ENCODE measurements around the gene RAB11FIP4. TPM values are rescaled to one million over a fixed set of nuclear protein-coding genes. Genes with fewer than 3 reads are reported as not detected.
"Not testable (repeated sequence)": the region's sequence is repeated elsewhere in the genome, so short reads cannot be mapped to it uniquely, and the experiment has no call there.

RAB11FIP4 gene
- 2.0 and 2.7 TPM in 2 replicates for total RNA-seq (2014; rRNA removed; shearing (Covaris generic))

- no peak for DNase-seq (ENCODE audit: low read depth)
Measured at GRCh38 chr17:31391496-31391949, at the start of gene RAB11FIP4. RAB11FIP4 (plus strand) TSS chr17:31391675; CDS start chr17:31391853, 178 bp downstream.

- not testable (repeated sequence) for DNase-seq (ENCODE audit: low read depth)
Measured at GRCh38 chr17:31345191-31345747, 46.2 kb upstream of the RAB11FIP4 start.

GRCh38 chr17:31349454-31349853, 42.0 kb upstream of the RAB11FIP4 start:
- no peak for DNase-seq (ENCODE audit: low read depth)

GRCh38 chr17:31355935-31356334, 35.5 kb upstream of the RAB11FIP4 start:
- no peak for DNase-seq (ENCODE audit: low read depth)

- DNase-seq (ENCODE audit: low read depth) = no peak
Measured at GRCh38 chr17:31357091-31357490, 34.4 kb upstream of the RAB11FIP4 start.

GRCh38 chr17:31357839-31358394, 33.6 kb upstream of the RAB11FIP4 start:
- DNase-seq (ENCODE audit: low read depth) = no peak

- no peak for DNase-seq (ENCODE audit: low read depth)
Measured at GRCh38 chr17:31364012-31364411, 27.5 kb upstream of the RAB11FIP4 start.

- no peak for DNase-seq (ENCODE audit: low read depth)
Measured at GRCh38 chr17:31366088-31366487, 25.4 kb upstream of the RAB11FIP4 start.

- DNase-seq (ENCODE audit: low read depth) = no peak
Measured at GRCh38 chr17:31369266-31369665, 22.2 kb upstream of the RAB11FIP4 start.

- DNase-seq (ENCODE audit: low read depth) = peak; percentile 18
Measured at GRCh38 chr17:31371511-31372097, 19.9 kb upstream of the RAB11FIP4 start.

- peak; percentile 67 for DNase-seq (ENCODE audit: low read depth)
Measured at GRCh38 chr17:31373150-31374093, 18.1 kb upstream of the RAB11FIP4 start.

- no peak for DNase-seq (ENCODE audit: low read depth)
Measured at GRCh38 chr17:31374094-31374447, 17.4 kb upstream of the RAB11FIP4 start.

GRCh38 chr17:31374503-31374902, 17.0 kb upstream of the RAB11FIP4 start:
- DNase-seq (ENCODE audit: low read depth) = no peak

GRCh38 chr17:31378638-31379037, 12.8 kb upstream of the RAB11FIP4 start:
- no peak for DNase-seq (ENCODE audit: low read depth)

- DNase-seq (ENCODE audit: low read depth) = no peak
Measured at GRCh38 chr17:31379597-31380205, 11.8 kb upstream of the RAB11FIP4 start.

GRCh38 chr17:31381165-31381668, 10.3 kb upstream of the RAB11FIP4 start:
- no peak for DNase-seq (ENCODE audit: low read depth)

- not testable (repeated sequence) for DNase-seq (ENCODE audit: low read depth)
Measured at GRCh38 chr17:31382668-31383275, 8.7 kb upstream of the RAB11FIP4 start.

GRCh38 chr17:31383488-31383887, 8.0 kb upstream of the RAB11FIP4 start:
- not testable (repeated sequence) for DNase-seq (ENCODE audit: low read depth)

- peak; percentile 20 for DNase-seq (ENCODE audit: low read depth)
Measured at GRCh38 chr17:31385428-31386285, 5.8 kb upstream of the RAB11FIP4 start.

GRCh38 chr17:31386542-31387075, 4.9 kb upstream of the RAB11FIP4 start:
- no peak for DNase-seq (ENCODE audit: low read depth)
